ENCODE data around the gene NKPD1.

- TF ChIP-seq CTCF (IDR thresholded peaks at IDR 0.05), result no peak
- no peak for TF ChIP-seq POLR2A (IDR thresholded peaks at IDR 0.05)
Measured at GRCh38 chr19:45189971-45190370, 29.2 kb upstream of the NKPD1 start.

Data from breast epithelium (tissue), 3 donors.